HepG2 (cell line): ENCODE results near the gene RBCK1. TPM values are rescaled to one million over a fixed set of nuclear protein-coding genes. Genes with fewer than 3 reads are reported as not detected.

ENCODE experiments used
- ATAC-seq: fragments of 200-7000 bp; cut with Tn5 transposase; 3 replicates; pipeline ENCODE4 v1.9.1; 2020; ENCODE audit warnings: mild to moderate bottlenecking, moderate library complexity
- BruUV-seq: library from RNA; stranded (reverse); fragments of 400-500 nt; replicated peaks from 2 replicates; lab custom pipeline; 2021; lab: Mats Ljungman, UMichigan
- CTCF ChIA-PET: fragments of 300-600 bp; formaldehyde crosslinking; extraction: SDS; loops from one replicate; lab custom pipeline; 2021; ENCODE audit warnings: low total read pairs, inconsistent platforms, low intra/inter-chr PET ratio; lab: Yijun Ruan, JAX
- POLR2A ChIA-PET: fragments of 350-600 bp; sonication (Branson Sonifier 250); formaldehyde crosslinking; loops from one replicate; lab custom pipeline; 2020; ENCODE audit warnings: antibody characterized with exemption, inconsistent platforms; lab: Yijun Ruan, JAX
- DNase-seq: peaks from one replicate; pipeline ENCODE4 v3.0.0-alpha.2; 2015; ENCODE audit warnings: low spot score
- FAIRE-seq: peaks from 3 replicates; lab custom pipeline; 2011; peaks lifted over from hg19 to GRCh38; lab: Jason Lieb, UNC
- H2AFZ ChIP-seq: one replicate; pipeline ENCODE4 v1.6.1; 2011; ENCODE audit warnings: low read length, inconsistent platforms
- H3K27ac ChIP-seq: fragments of 300-600 bp; 3 replicates; pipeline ENCODE4 v1.8.0; 2011; ENCODE audit warnings: mixed run types, mild to moderate bottlenecking, mixed read lengths, low read length, inconsistent platforms; ENCODE audit not compliant: insufficient read depth; ENCODE audit errors: extremely low read length
- H3K27me3 ChIP-seq, 2 experiments: fragments of 200-600 bp in 1 of 2; 2 replicates in 1 of 2; 3 replicates in 1 of 2; pipeline versions ENCODE4 v1.6.0 to v1.8.0; 2011; ENCODE audit warnings: low read length in 2 of 2, mild to moderate bottlenecking in 2 of 2, moderate library complexity in 2 of 2, inconsistent platforms in 1 of 2; ENCODE audit not compliant: insufficient read depth in 2 of 2, control insufficient read depth in 1 of 2
- H3K36me3 ChIP-seq, 2 experiments: fragments of 200-600 bp in 1 of 2; replicated peaks in 1 of 2; 2 replicates in 1 of 2; 3 replicates in 1 of 2; pipeline versions ENCODE4 v1.5.1 to v1.8.0; 2011; ENCODE audit warnings: low read length in 2 of 2, inconsistent platforms in 1 of 2; ENCODE audit not compliant: insufficient read depth in 2 of 2, control insufficient read depth in 1 of 2
- H3K4me1 ChIP-seq: 2 replicates; pipeline ENCODE4 v1.5.1; 2012; ENCODE audit warnings: low read length, inconsistent platforms; ENCODE audit not compliant: insufficient read depth
- H3K4me2 ChIP-seq: 2 replicates; pipeline ENCODE4 v1.6.0; 2011; ENCODE audit warnings: low read depth, low read length, inconsistent platforms
- H3K4me3 ChIP-seq, 3 experiments: fragments of 200-600 bp in 1 of 3; sonication (generic), shearing (Covaris generic) in 1 of 3; replicated peaks in 1 of 3; 2 replicates each; pipeline ENCODE4 v1.5.1; 2011 to 2016; ENCODE audit warnings: low read length in 3 of 3, inconsistent platforms in 2 of 3, low read depth in 2 of 3, mild to moderate bottlenecking in 2 of 3, control low read depth in 1 of 3, mixed read lengths in 1 of 3; ENCODE audit not compliant: insufficient read depth in 1 of 3
- H3K79me2 ChIP-seq: one replicate; pipeline ENCODE4 v1.6.1; 2011; ENCODE audit warnings: low read length, inconsistent platforms; ENCODE audit not compliant: insufficient read depth
- H3K9ac ChIP-seq: 2 replicates; pipeline ENCODE4 v1.6.0; 2011; ENCODE audit warnings: mild to moderate bottlenecking, low read depth, low read length, inconsistent platforms; ENCODE audit not compliant: insufficient read depth
- H3K9me3 ChIP-seq: 2 replicates; pipeline ENCODE4 v1.5.1; 2012; ENCODE audit warnings: mild to moderate bottlenecking, low read length
- H4K20me1 ChIP-seq: 2 replicates; pipeline ENCODE4 v1.6.0; 2011; ENCODE audit warnings: inconsistent platforms, mild to moderate bottlenecking, low read length, moderate library complexity; ENCODE audit not compliant: insufficient read depth
- ELF1 ChIP-seq: sonication (generic); formaldehyde crosslinking; IDR thresholded peaks from 2 replicates; pipeline ENCODE4 v1.4.0; 2020; ENCODE audit warnings: missing genetic modification reagents
- FOXA3 ChIP-seq: IDR thresholded peaks from 2 replicates; pipeline ENCODE4 v1.6.1; 2016; ENCODE audit warnings: missing genetic modification reagents, missing compliant biosample characterization
- GATAD1 ChIP-seq: IDR thresholded peaks from 2 replicates; pipeline ENCODE4 v1.6.1; 2016; ENCODE audit warnings: missing genetic modification reagents, missing compliant biosample characterization
- GLMP ChIP-seq: sonication (generic); formaldehyde crosslinking; IDR thresholded peaks from 2 replicates; pipeline ENCODE4 v1.9.0; 2021; ENCODE audit warnings: missing genetic modification reagents, mild to moderate bottlenecking, borderline replicate concordance
- HNF4G ChIP-seq, 2 experiments: sonication (generic) in 1 of 2; formaldehyde crosslinking in 1 of 2; IDR thresholded peaks; 2 replicates each; pipeline versions ENCODE4 v1.4.0 to v1.6.1; 2011 to 2020; ENCODE audit warnings: borderline replicate concordance in 2 of 2, low read depth in 2 of 2, mild to moderate bottlenecking in 2 of 2, low read length in 1 of 2, missing genetic modification reagents in 1 of 2, moderate library complexity in 1 of 2
- MEF2D ChIP-seq: sonication (generic); formaldehyde crosslinking; IDR thresholded peaks from 2 replicates; pipeline ENCODE4 v1.5.1; 2020; ENCODE audit warnings: mild to moderate bottlenecking, missing genetic modification reagents
- MNT ChIP-seq: fragments of 450-650 bp; IDR thresholded peaks from 2 replicates; pipeline ENCODE4 v1.6.1; 2016
- NONO ChIP-seq, 2 experiments: fragments of 450-650 bp in 1 of 2; sonication (generic) in 1 of 2; formaldehyde crosslinking in 1 of 2; IDR thresholded peaks in 1 of 2; conservative IDR thresholded peaks in 1 of 2; 2 replicates each; pipeline versions ENCODE4 v1.6.1 to v1.8.0; 2017 to 2022; ENCODE audit warnings: mild to moderate bottlenecking in 1 of 2, missing genetic modification reagents in 1 of 2, moderate library complexity in 1 of 2
- RBFOX2 ChIP-seq: fragments of 200-400 bp; formaldehyde crosslinking; IDR thresholded peaks from 2 replicates; pipeline ENCODE4 v1.6.1; 2017; ENCODE audit warnings: low read depth, mild to moderate bottlenecking, low read length
- RBM22 ChIP-seq: fragments of 200-400 bp; formaldehyde crosslinking; optimal IDR thresholded peaks from 2 replicates; pipeline ENCODE3; 2017; ENCODE audit warnings: mild to moderate bottlenecking, low read length, moderate library complexity
- REXO4 ChIP-seq: sonication (generic); formaldehyde crosslinking; IDR thresholded peaks from 2 replicates; pipeline ENCODE4 v1.8.0; 2022; ENCODE audit warnings: missing genetic modification reagents, mild to moderate bottlenecking, borderline replicate concordance
- SNAPC2 ChIP-seq: sonication (generic); formaldehyde crosslinking; IDR thresholded peaks from 2 replicates; pipeline ENCODE4 v1.8.1; 2022; ENCODE audit warnings: mild to moderate bottlenecking, missing genetic modification reagents
- SP2 ChIP-seq: sonication (generic); formaldehyde crosslinking; IDR thresholded peaks from 2 replicates; pipeline ENCODE4 v1.5.1; 2020; ENCODE audit warnings: mild to moderate bottlenecking, missing genetic modification reagents
- SRY ChIP-seq: sonication (generic); formaldehyde crosslinking; IDR thresholded peaks from 2 replicates; pipeline ENCODE4 v1.8.0; 2022; ENCODE audit warnings: mild to moderate bottlenecking, missing genetic modification reagents
- ZBTB38 ChIP-seq: sonication (generic); formaldehyde crosslinking; IDR thresholded peaks from 2 replicates; pipeline ENCODE4 v1.5.1; 2020; ENCODE audit warnings: mild to moderate bottlenecking, missing genetic modification reagents
- ZMYM4 ChIP-seq: sonication (generic); formaldehyde crosslinking; IDR thresholded peaks from 2 replicates; pipeline ENCODE4 v1.8.1; 2023; ENCODE audit warnings: mild to moderate bottlenecking, missing genetic modification reagents
- ZNF549 ChIP-seq: sonication (generic); formaldehyde crosslinking; IDR thresholded peaks from 2 replicates; pipeline ENCODE4 v1.5.0; 2020; ENCODE audit warnings: missing genetic modification reagents
- ZNF550 ChIP-seq: sonication (generic); formaldehyde crosslinking; IDR thresholded peaks from 2 replicates; pipeline ENCODE4 v1.4.0; 2020; ENCODE audit warnings: mild to moderate bottlenecking, missing genetic modification reagents, borderline replicate concordance
- WGBS: methylation state at CpG from one replicate; pipeline ENCODE4 v1.1.6; 2017; ENCODE audit warnings: low lambda C conversion rate; 5-methylcytosine and 5-hydroxymethylcytosine counted together
- in situ Hi-C: cut with HindIII; loops from 2 replicates; pipeline ENCODE4 v1.10.0; 2017; ENCODE audit warnings: low pct_unique_long_range_greater_than_20kb; ENCODE audit not compliant: extremely low pct_ligation_motif_present
- intact Hi-C: fragments of 100-400 bp; cut with micrococcal nuclease; formaldehyde crosslinking; loops from one replicate; pipeline ENCODE4 v1.10.0; 2022; ENCODE audit not compliant: unreplicated experiment
- polyA plus RNA-seq, 8 experiments: library from polyadenylated mRNA; depleted of rRNA in 3 of 8; stranded (reverse) in 7 of 8; unstranded in 1 of 8; fragments of >200 nt; fragmentation: Illumina TruSeq in 4 of 8; extraction: Trizol in 4 of 8; gene quantifications; 2 replicates each; pipeline versions ENCODE4 v1.2.1 to v1.2.3, GENCODE V29; 2011 to 2016; ENCODE audit warnings: low read depth in 4 of 8, missing spikeins in 1 of 8, mixed read lengths in 1 of 8; ENCODE audit not compliant: insufficient read depth in 1 of 8
- total RNA-seq, 5 experiments: library from RNA; depleted of rRNA; stranded (reverse); fragments of >200 nt; fragmentation: Illumina TruSeq; extraction: Trizol; gene quantifications; 2 replicates each; pipeline ENCODE4 v1.2.3, GENCODE V29; 2016; ENCODE audit warnings: low read depth in 1 of 5

The RBCK1 gene
- total and polyA plus RNA-seq, 2 of the 13 experiments (the other 11 are each of a cell fraction or from before 2014, with no cell fraction given) = 149 to 215 TPM

- POLR2A ChIA-PET = no interaction called here
- Histone ChIP-seq H3K36me3 (peaks cover 67 to 92% of the 10 kb centered on the region in 2 experiments), H3K4me2 (no peak overlapping the region)
- TF ChIP-seq ZNF549 (CRISPR knock-in tag) = no peak
- no peak for TF ChIP-seq GATAD1
- TF ChIP-seq NONO (IDR thresholded peaks at IDR 0.05) = no peak
- TF ChIP-seq NONO (CRISPR knock-in tag; conservative IDR thresholded peaks at IDR 0.05) = no peak
- TF ChIP-seq RBM22 = peak; percentile 67
- 0 out of 2 replicates have a peak, but pooled peaks have one; percentile 33 for TF ChIP-seq SP2 (CRISPR knock-in tag)
- TF ChIP-seq MNT = no peak
- TF ChIP-seq, all 625 proteins: peak for 2
- WGBS = 95% methylated on average over 7 of the region's 7 CpGs
- no peak overlapping the region for H3K4me3 ChIP-seq
- H3K4me1 ChIP-seq = no peaks in the 10 kb centered on the region
- no peak overlapping the region for H3K27ac ChIP-seq
- intact Hi-C loops (no loop called here), in situ Hi-C loops (no loop called here)
- no peaks in the 10 kb centered on the region for H3K27me3 ChIP-seq
- no TSS peak for BruUV-seq
- no peaks in the 10 kb centered on the region for H4K20me1 ChIP-seq
- no peaks in the 10 kb centered on the region for H3K79me2 ChIP-seq
- FAIRE-seq (no peak), ATAC-seq (no peak), DNase-seq (no peak)
- no peak overlapping the region for H2AFZ ChIP-seq
- no peaks in the 10 kb centered on the region for H3K9me3 ChIP-seq
- H3K9ac ChIP-seq = no peak overlapping the region
- CTCF ChIA-PET = no interaction called here
These were observed 32.0 kb downstream of the RBCK1 start for GRCh38 chr20:440148-440547.

- peaks cover 3% of the 10 kb centered on the region; the same call in 1 of the 2 replicates for H4K20me1 ChIP-seq
- H3K9me3 ChIP-seq = no peaks in the 10 kb centered on the region
- no peaks in the 10 kb centered on the region for H3K79me2 ChIP-seq
- no peak for FAIRE-seq
- H3K27me3 ChIP-seq = no peaks in the 10 kb centered on the region
- H3K4me3 ChIP-seq = no peak overlapping the region
- H3K4me2 ChIP-seq = no peak overlapping the region
- intact Hi-C loops (no loop called here), in situ Hi-C loops (no loop called here)
- DNase-seq = no peak
- H3K36me3 ChIP-seq = peaks cover 70 to 92% of the 10 kb centered on the region in 2 experiments
- ChIA-PET CTCF (no interaction called here), POLR2A (no interaction called here)
- 97% methylated on average over 13 of the region's 13 CpGs for WGBS
- no peaks in the 10 kb centered on the region for H3K4me1 ChIP-seq
- no TSS peak for BruUV-seq
- H3K27ac ChIP-seq = no peak overlapping the region
- no peak for ATAC-seq
- H3K9ac ChIP-seq = no peak overlapping the region
- H2AFZ ChIP-seq = no peak overlapping the region
- no peak for TF ChIP-seq ZBTB38 (CRISPR knock-in tag)
- no peak for TF ChIP-seq RBFOX2
- TF ChIP-seq MEF2D (CRISPR knock-in tag) = no peak
- no peak for TF ChIP-seq SNAPC2 (CRISPR knock-in tag)
- no peak for TF ChIP-seq REXO4
- TF ChIP-seq HNF4G (IDR thresholded peaks at IDR 0.05; ENCODE audit: borderline replicate concordance, low read depth, low read length) = no peak
- TF ChIP-seq HNF4G (CRISPR knock-in tag; IDR thresholded peaks at IDR 0.05; ENCODE audit: borderline replicate concordance, low read depth) = no peak
- TF ChIP-seq GLMP (CRISPR knock-in tag) = no peak
- TF ChIP-seq ZNF550 = no peak
- TF ChIP-seq SRY (CRISPR knock-in tag) = no peak
- TF ChIP-seq ZMYM4 (CRISPR knock-in tag) = no peak
- TF ChIP-seq ELF1 = no peak
- no peak for TF ChIP-seq FOXA3 (CRISPR knock-in tag)
These were observed 32.5 kb downstream of the RBCK1 start for GRCh38 chr20:440636-441035.
